Limb (tissue), 2 donors: ENCODE results near the gene SLC2A13.
"Not testable (repeated sequence)": the region's sequence is repeated elsewhere in the genome, so short reads cannot be mapped to it uniquely, and the experiment has no call there.

Experiments
- DNase-seq, 2 donors: peaks; one replicate each; pipeline ENCODE4 v3.0.0-alpha.2; 2016; ENCODE audit errors: extremely low spot score in 2 of 2

SLC2A13 gene

GRCh38 chr12:39812456-39812855, 293.4 kb downstream of the SLC2A13 start:
- not testable (repeated sequence) for DNase-seq

DNA sequence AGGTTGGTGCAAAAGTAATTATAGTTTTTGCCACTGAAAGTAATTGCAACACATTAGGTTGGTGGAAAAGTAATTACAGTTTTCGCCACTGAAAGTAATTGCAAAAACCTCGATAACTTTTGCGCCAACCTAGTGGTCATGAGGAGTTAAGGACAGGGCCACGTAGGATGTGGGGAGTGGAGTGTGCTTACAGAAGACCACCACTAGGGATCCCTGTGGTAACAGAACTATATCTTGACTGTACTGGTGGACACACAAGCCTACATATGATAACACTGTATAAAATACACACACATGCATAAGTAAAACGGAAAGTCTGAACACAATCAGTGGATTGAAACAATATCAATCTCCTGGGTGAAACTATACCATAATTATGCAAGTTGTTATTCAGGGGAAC, 298.8 kb downstream of the SLC2A13 start:
- no peak for DNase-seq

DNA sequence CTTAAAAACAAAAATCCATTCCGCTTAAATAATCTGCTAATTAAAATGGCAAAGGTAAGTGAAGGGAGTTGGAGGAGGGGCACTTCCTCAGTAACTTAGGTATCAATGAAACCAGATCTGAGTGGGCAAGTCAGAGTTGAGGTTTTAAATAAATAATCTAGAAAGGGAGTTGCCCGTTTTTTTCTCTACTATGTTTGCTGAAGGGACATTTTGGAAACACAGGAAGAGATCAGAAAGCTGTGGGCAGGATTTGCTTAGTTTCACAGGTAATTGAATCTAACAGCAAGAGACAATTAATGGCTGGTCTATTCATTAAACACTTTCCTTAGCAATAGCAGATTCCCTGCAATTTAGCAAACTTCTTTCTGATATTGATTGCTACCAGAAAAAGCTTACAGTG, 300.2 kb downstream of the SLC2A13 start:
- no peak for DNase-seq

GRCh38 chr12:39804898-39805297, 301.0 kb downstream of the SLC2A13 start:
- DNase-seq = no peak

DNA sequence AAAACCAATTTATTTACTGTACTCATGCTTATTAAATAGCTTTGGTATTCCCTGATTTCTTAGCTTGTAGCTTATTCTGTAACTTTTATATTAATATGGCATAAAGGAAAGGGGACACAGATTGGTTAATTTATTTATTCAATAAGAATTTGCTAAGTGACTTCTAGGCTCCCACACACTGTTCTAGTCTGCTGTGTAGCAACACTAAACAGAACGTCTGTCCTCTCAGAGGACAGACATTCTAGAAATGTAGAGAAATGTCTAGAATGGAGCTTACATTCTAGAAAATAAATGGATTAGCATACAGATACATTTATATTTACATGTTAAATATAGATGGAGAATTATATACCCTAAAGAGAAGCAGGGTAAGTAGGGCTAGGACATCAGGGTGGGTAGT, 301.4 kb downstream of the SLC2A13 start:
- DNase-seq = no peak

- no peak for DNase-seq
Measured at GRCh38 chr12:39803151-39803550, 302.7 kb downstream of the SLC2A13 start.

DNA sequence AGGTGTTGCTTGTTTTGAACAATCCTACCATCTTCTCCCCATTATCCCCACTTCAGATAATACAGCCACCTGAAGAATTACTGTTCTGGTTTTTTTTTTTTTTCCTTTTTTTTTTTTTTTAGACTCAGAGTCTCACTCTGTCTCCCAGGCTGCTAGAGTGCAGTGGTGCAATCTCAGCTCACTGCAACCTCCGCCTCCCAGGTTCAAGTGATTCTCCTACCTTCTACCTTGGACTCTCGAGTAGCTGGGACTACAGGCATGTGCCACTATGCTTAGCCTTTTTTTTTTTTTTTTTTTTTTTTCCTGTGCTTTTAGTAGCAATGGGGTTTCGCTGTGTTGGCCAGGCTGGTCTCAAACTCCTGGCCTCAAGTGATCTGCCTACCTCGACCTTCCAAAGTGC, 306.9 kb downstream of the SLC2A13 start:
- no peak for DNase-seq

GRCh38 chr12:39798429-39798828, 307.5 kb downstream of the SLC2A13 start:
- DNase-seq = no peak

DNA sequence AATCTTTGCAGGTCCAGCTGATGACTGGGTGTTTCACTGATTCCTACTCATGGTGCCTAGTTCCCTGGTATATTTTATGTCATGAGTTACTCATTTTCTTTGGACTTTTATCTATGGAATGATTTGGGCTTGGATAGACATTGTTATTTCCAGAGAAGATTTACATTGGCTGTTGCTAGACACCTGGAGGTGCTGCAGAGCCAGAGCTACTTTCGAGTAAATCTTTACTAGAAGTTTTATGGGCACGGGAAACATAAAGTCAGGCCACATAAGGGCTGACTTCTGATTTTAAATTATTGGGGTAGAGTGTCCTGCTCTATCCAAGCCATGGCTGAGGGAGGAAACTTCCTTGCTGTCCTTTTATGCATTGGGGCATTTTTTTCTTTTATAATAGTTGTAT, 310.4 kb downstream of the SLC2A13 start:
- DNase-seq = no peak

DNA sequence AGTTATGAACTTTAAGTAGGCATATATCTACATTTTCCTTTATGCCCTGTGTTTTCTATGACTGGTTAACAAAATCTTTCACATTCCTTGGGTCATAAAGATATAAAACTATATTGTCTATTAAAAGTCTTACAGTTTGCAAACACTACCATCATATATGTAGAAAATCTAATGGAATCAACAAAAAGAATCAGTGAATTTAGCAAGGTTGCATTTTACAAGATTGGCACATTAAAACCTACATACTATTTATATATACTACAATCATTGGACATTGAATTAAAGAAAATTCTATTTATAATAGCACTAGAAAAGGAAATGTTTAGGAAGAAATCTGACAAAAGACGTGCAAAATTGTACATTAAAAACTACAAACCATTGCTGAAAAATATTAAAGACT, 312.9 kb downstream of the SLC2A13 start:
- DNase-seq = no peak

GRCh38 chr12:39788239-39788638, 317.6 kb downstream of the SLC2A13 start:
- DNase-seq = no peak

DNA sequence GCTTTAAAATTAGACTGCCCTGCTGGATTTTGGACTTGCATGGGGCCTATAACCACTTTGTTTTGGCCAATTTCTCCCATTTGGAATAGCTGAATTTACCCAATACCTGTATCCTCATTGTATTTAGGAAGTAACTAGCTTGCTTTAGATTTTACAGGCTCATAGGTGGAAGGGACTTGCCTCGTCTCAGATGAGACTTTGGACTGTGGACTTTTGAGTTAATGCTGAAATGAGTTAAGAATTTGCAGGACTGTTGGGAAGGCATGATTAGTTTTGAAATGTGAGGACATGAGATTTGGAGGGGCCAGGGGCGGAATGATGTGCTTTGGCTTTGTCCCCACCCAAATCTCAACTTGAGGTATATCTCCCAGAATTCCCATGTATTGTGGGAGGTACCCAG, 320.1 kb downstream of the SLC2A13 start:
- DNase-seq = not testable (repeated sequence)

DNA sequence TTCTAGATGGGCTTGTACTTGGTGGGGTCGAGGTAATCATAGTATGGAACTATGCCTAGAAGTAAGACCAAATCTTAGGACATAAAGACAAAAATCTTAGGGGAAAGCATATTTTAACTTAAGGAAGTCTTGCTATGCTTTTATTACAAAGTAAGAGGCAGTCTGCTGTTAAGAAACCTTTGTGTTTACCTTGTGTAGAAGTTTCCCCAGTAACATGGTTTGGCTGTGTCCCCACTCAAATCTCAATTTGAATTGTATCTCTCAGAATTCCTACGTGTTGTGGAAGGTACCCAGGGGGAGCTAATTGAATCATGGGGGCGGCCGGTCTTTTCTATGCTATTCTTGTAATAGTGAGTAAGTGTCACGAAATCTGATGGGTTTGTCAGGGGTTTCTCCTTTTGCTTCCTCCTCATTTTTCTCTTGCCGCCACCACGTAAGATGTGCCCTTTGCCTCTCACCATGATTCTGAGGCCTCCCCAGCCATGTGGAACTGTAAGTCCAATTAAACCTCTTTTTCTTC, 323.8 kb downstream of the SLC2A13 start:
- no peak for DNase-seq

DNA sequence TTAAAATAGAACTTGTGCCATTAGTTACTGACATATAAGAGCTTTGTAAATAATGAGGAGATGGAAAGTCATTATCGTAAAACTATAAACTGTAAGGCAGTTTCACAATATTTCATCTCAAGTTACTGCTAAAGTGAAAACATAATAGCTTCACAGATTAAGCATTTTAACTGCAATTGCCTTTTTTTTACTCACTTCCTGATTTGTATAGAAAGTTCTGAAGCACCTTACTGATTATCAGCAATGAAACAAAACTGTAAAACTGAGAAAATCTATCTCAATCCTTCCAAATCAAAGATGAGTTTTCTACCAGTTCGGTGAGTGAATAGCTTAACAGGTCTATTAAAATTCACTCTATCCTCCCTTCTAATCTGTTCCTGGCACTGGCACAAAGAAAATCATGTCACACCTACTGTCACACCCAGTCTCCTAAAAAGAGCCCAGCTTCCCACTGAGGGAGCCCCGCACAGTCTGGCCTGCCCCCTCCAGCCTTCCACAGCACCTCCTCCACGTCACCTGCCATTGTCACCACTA, 324.9 kb downstream of the SLC2A13 start:
- no peak for DNase-seq

GRCh38 chr12:39780411-39780912, 325.4 kb downstream of the SLC2A13 start:
- no peak for DNase-seq

DNA sequence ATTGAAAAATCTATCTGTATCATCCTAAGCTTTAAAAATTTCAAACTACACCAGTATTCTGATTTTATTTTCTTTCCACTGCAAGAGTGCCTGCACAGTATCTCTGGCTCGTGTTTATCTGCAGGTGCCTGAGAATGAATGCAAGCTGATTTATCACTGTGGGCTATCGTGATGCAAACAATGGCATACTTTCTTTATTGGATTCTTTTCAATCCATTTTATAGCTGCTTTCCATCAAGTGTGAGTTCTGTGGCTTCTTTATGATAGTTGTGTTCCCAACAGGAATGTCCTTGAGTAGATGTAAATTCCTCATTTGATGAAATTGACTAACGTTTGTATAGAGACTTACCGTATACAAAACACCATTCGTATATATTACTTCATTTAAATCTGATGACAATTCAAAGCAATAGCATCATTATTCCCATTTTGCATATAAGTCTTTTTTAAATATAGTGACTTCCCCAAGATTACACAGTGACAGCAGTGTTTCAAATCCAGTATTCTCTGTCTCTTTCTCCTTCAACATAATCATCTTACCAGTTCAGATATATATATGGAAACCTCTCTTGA, 326.0 kb downstream of the SLC2A13 start:
- no peak for DNase-seq

- DNase-seq = no peak
Measured at GRCh38 chr12:39777465-39777864, 328.4 kb downstream of the SLC2A13 start.

DNA sequence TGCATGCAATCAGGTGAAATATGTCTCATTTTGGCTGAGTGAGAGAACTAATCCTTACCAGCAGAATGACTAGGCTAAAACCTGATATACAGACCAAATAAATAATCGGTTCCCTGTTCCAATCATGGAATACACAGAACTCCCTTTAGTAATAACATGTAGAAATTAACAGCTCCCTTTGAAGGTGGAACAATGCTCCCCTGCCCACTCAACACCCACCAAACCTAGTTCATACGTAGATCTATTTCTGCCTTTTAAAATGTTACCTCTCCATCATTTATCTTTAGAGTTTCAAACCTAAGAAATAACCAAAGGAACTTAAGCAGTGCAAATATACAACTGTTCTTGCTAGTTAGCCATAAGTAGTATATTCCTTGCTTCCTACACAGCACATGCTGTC, 332.6 kb downstream of the SLC2A13 start:
- DNase-seq = no peak

- no peak for DNase-seq
Measured at GRCh38 chr12:39772821-39773259, 333.0 kb downstream of the SLC2A13 start.

DNA sequence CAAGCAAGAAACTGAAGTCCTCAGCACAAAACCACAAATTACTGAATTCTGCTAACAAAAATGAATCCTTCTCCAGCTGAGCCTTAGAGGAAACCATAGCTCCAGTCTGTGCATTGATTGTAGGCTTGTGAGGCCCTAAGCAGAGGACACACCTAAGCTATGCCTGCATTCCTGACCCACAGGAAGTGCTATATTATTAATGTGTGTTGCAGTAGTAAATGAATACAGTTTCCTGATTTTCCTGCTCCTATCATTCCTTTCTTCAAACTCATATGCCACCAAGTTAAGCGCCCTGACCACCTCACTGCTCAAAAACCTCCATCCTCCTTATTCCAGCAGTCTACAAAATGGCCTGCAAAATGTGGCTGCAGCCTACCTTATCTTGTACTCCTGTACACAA, 334.4 kb downstream of the SLC2A13 start:
- DNase-seq = no peak

- peak in 1 of 2 donors; percentile 42 for DNase-seq
Measured at GRCh38 chr12:39764944-39765560, 340.8 kb downstream of the SLC2A13 start.

GRCh38 chr12:39763890-39764169, 342.1 kb downstream of the SLC2A13 start:
- no peak for DNase-seq
